K562 (cell line): ENCODE data around the gene CCDC9. TPM values are rescaled to one million over a fixed set of nuclear protein-coding genes. Genes with fewer than 3 reads are reported as not detected.

Experiments used
- ATAC-seq: fragments of 200-7000 bp; cut with Tn5 transposase; 3 replicates; pipeline ENCODE4 v1.9.1; 2020; ENCODE audit warnings: moderate library complexity
- BruUV-seq: library from RNA; stranded (reverse); fragments of 400-500 nt; replicated peaks from 2 replicates; lab custom pipeline; 2021; lab: Mats Ljungman, UMichigan
- CTCF ChIA-PET: fragments of 300-600 bp; formaldehyde crosslinking; extraction: SDS; loops from one replicate; lab custom pipeline; 2021; ENCODE audit warnings: low intra/inter-chr PET ratio; lab: Yijun Ruan, JAX
- POLR2A ChIA-PET: fragments of 300-600, 350-650 bp; sonication (Branson Sonifier 250); formaldehyde crosslinking; extraction: SDS; loops from one replicate; lab custom pipeline; 2021; ENCODE audit warnings: antibody characterized with exemption, inconsistent platforms; lab: Yijun Ruan, JAX
- DNase-seq, 4 experiments: peaks; one replicate each; pipeline versions ENCODE4 v3.0.0 to v3.0.0-alpha.2; 2011 to 2018; ENCODE audit warnings: low spot score in 3 of 4, mixed read lengths in 3 of 4; ENCODE audit errors: extremely low read depth in 1 of 4
- FAIRE-seq: peaks from 2 replicates; lab custom pipeline; 2011; peaks lifted over from hg19 to GRCh38; lab: Jason Lieb, UNC
- H2AFZ ChIP-seq: 2 replicates; pipeline ENCODE4 v1.6.0; 2011; ENCODE audit warnings: low read depth, low read length, control low read depth, inconsistent platforms
- H3K27ac ChIP-seq: fragments of 200-600 bp; 3 replicates; pipeline ENCODE4 v1.8.0; 2011; ENCODE audit warnings: low read depth, mild to moderate bottlenecking, control low read depth, inconsistent platforms, low read length, moderate library complexity, mixed read lengths; ENCODE audit errors: extremely low read depth
- H3K27me3 ChIP-seq, 2 experiments: fragments of 300-600 bp in 1 of 2; 2 replicates in 1 of 2; 3 replicates in 1 of 2; pipeline versions ENCODE4 v1.6.0 to v1.8.0; 2011; ENCODE audit warnings: inconsistent platforms in 2 of 2, low read length in 2 of 2, mild to moderate bottlenecking in 1 of 2, mixed read lengths in 1 of 2, moderate library complexity in 1 of 2; ENCODE audit not compliant: control insufficient read depth in 2 of 2, insufficient read depth in 2 of 2
- H3K36me3 ChIP-seq: fragments of 300-600 bp; 3 replicates; pipeline ENCODE4 v1.8.0; 2011; ENCODE audit warnings: mild to moderate bottlenecking, low read length, inconsistent platforms; ENCODE audit not compliant: control insufficient read depth, insufficient read depth
- H3K4me1 ChIP-seq, 2 experiments: fragments of 200-600 bp in 1 of 2; replicated peaks in 1 of 2; 2 replicates in 1 of 2; 3 replicates in 1 of 2; pipeline versions ENCODE4 v1.5.1 to v1.8.0; 2011; ENCODE audit warnings: inconsistent platforms in 2 of 2, low read length in 2 of 2, mild to moderate bottlenecking in 1 of 2, mixed read lengths in 1 of 2, moderate library complexity in 1 of 2; ENCODE audit not compliant: control insufficient read depth in 2 of 2, insufficient read depth in 2 of 2
- H3K4me2 ChIP-seq: 2 replicates; pipeline ENCODE4 v1.6.1; 2011; ENCODE audit warnings: low read length, control low read depth, inconsistent platforms, mixed read lengths; ENCODE audit not compliant: insufficient read depth
- H3K4me3 ChIP-seq: fragments of 200-600 bp; sonication (generic), shearing (Covaris generic); 2 replicates; pipeline ENCODE4 v1.5.1; 2016; ENCODE audit warnings: control low read depth, inconsistent platforms
- H3K79me2 ChIP-seq: fragments of 200-600 bp; 3 replicates; pipeline ENCODE4 v1.8.0; 2011; ENCODE audit warnings: low read length, inconsistent platforms; ENCODE audit not compliant: control insufficient read depth, insufficient read depth
- H3K9ac ChIP-seq, 2 experiments: 2 replicates each; pipeline versions ENCODE4 v1.6.0 to v1.6.1; 2011; ENCODE audit warnings: low read depth in 2 of 2, low read length in 2 of 2, control low read depth in 1 of 2, inconsistent platforms in 1 of 2, mild to moderate bottlenecking in 1 of 2, mixed read lengths in 1 of 2; ENCODE audit not compliant: insufficient read depth in 1 of 2
- H3K9me1 ChIP-seq: one replicate; pipeline ENCODE4 v1.6.0; 2011; ENCODE audit warnings: inconsistent platforms, mild to moderate bottlenecking, low read length, moderate library complexity; ENCODE audit not compliant: control insufficient read depth, insufficient read depth
- H3K9me3 ChIP-seq: replicated peaks from 2 replicates; pipeline ENCODE4 v1.5.1; 2011; ENCODE audit warnings: low read depth, low read length, inconsistent platforms; ENCODE audit not compliant: control insufficient read depth, insufficient read depth
- H4K20me1 ChIP-seq: replicated peaks from 2 replicates; pipeline ENCODE4 v1.6.1; 2011; ENCODE audit warnings: low read length, inconsistent platforms, mixed read lengths; ENCODE audit not compliant: control insufficient read depth, insufficient read depth
- DDX20 ChIP-seq: fragments of 450-650 bp; IDR thresholded peaks from 2 replicates; pipeline ENCODE4 v1.6.1; 2016; ENCODE audit warnings: missing genetic modification characterization, low read depth, mild to moderate bottlenecking, missing compliant biosample characterization, moderate library complexity
- ERF ChIP-seq: fragments of 450-650 bp; formaldehyde crosslinking; IDR thresholded peaks from 2 replicates; pipeline ENCODE4 v1.4.0; 2020; ENCODE audit warnings: mild to moderate bottlenecking, mixed read lengths
- HDAC3 ChIP-seq: fragments of 450-650 bp; IDR thresholded peaks from 2 replicates; pipeline ENCODE4 v1.6.1; 2018; ENCODE audit warnings: borderline replicate concordance, mild to moderate bottlenecking, moderate library complexity; ENCODE audit not compliant: partially characterized antibody
- HMG20B ChIP-seq: fragments of 250-450 bp; sonication (Bioruptor Pico); IDR thresholded peaks from 2 replicates; pipeline ENCODE4 v1.5.0; 2021; ENCODE audit warnings: mild to moderate bottlenecking
- ILF3 ChIP-seq: fragments of 450-650 bp; IDR thresholded peaks from 2 replicates; pipeline ENCODE4 v1.6.1; 2018; ENCODE audit warnings: antibody characterized with exemption, mild to moderate bottlenecking, moderate library complexity, borderline replicate concordance
- MIER1 ChIP-seq: fragments of 450-650 bp; IDR thresholded peaks from 2 replicates; pipeline ENCODE4 v1.6.1; 2016; ENCODE audit warnings: antibody characterized with exemption, mild to moderate bottlenecking, low read depth
- MTA2 ChIP-seq: fragments of 450-650 bp; IDR thresholded peaks from 2 replicates; pipeline ENCODE4 v1.6.1; 2016; ENCODE audit warnings: low read depth
- POLR2A ChIP-seq: fragments of 450-650 bp; conservative IDR thresholded peaks from 2 replicates; pipeline ENCODE4 v1.6.1; 2016
- RBM22 ChIP-seq: fragments of 200-400 bp; formaldehyde crosslinking; IDR thresholded peaks from 2 replicates; pipeline ENCODE4 v1.6.1; 2018; ENCODE audit warnings: low read length, low read depth; ENCODE audit not compliant: poor library complexity, severe bottlenecking
- STAG1 ChIP-seq: sonication (generic); formaldehyde crosslinking; IDR thresholded peaks from 2 replicates; pipeline ENCODE4 v1.5.0; 2020; ENCODE audit warnings: missing genetic modification reagents, borderline replicate concordance
- ZBED1 ChIP-seq: IDR thresholded peaks from 2 replicates; pipeline ENCODE4 v1.6.1; 2014
- ZHX1 ChIP-seq: fragments of 150-350 bp; conservative IDR thresholded peaks from 2 replicates; pipeline ENCODE4 v1.6.1; 2014; ENCODE audit warnings: low read length
- ZNF165 ChIP-seq: fragments of 250-450 bp; sonication (Bioruptor Pico); IDR thresholded peaks from 2 replicates; pipeline ENCODE4 v1.4.0; 2020; ENCODE audit warnings: borderline replicate concordance
- ZNF232 ChIP-seq: sonication (generic); formaldehyde crosslinking; IDR thresholded peaks from 2 replicates; pipeline ENCODE4 v1.8.0; 2022; ENCODE audit warnings: mild to moderate bottlenecking, missing genetic modification reagents
- ZNF384 ChIP-seq: IDR thresholded peaks from 2 replicates; pipeline ENCODE4 v1.6.1; 2012; ENCODE audit warnings: low read depth, low read length, improper control_type of control experiment
- ZNF41 ChIP-seq: fragments of 250-450 bp; sonication (Bioruptor Pico); conservative IDR thresholded peaks from 2 replicates; pipeline ENCODE4 v1.4.0; 2020; ENCODE audit warnings: mild to moderate bottlenecking
- ZNF668 ChIP-seq: fragments of 250-450 bp; sonication (Bioruptor Pico); IDR thresholded peaks from 2 replicates; pipeline ENCODE4 v1.8.0; 2022; ENCODE audit warnings: mild to moderate bottlenecking, inconsistent platforms
- WGBS: fragments of 100-300 bp; shearing (Covaris generic); methylation state at CpG from one replicate; pipeline ENCODE4 v1.1.6; 2016; ENCODE audit warnings: low coverage, mixed read lengths; ENCODE audit not compliant: insufficient coverage; ENCODE audit errors: missing lambda C conversion rate; 5-methylcytosine and 5-hydroxymethylcytosine counted together
- in situ Hi-C: fragments of 300-500 bp; cut with MboI; formaldehyde crosslinking; loops from 4 replicates; pipeline ENCODE4 v1.15.0; 2018; ENCODE audit warnings: inconsistent platforms, mixed read lengths
- intact Hi-C: fragments of 100-400 bp; cut with micrococcal nuclease; formaldehyde crosslinking; loops from 2 replicates; pipeline ENCODE4 v1.14.2; 2022
- polyA plus RNA-seq, 8 experiments: library from polyadenylated mRNA; depleted of rRNA in 4 of 8; stranded (reverse) in 5 of 8; unstranded in 3 of 8; fragments of >200 nt; fragmentation: Nextera tagmentation in 2 of 8; fragmentation: Illumina TruSeq in 1 of 8; extraction: Ambion mirVana in 2 of 8; extraction: Trizol in 1 of 8; gene quantifications; 2 replicates each; pipeline versions ENCODE4 v1.2.1 to v1.2.3, GENCODE V29; 2011 to 2014; ENCODE audit warnings: inconsistent platforms in 1 of 8, missing spikeins in 1 of 8
- total RNA-seq, 7 experiments: library from RNA; depleted of rRNA in 6 of 7; stranded (reverse); fragments of >200 nt in 6 of 7; fragmentation: Illumina TruSeq in 2 of 7; extraction: Trizol in 2 of 7; gene quantifications; 2 replicates each; pipeline versions ENCODE4 v1.2.1 to v1.2.3, GENCODE V29; 2011 to 2021; ENCODE audit warnings: low replicate concordance in 1 of 7
- TF ChIP-seq, protein P1 (sequence below): fragments of 450-650 bp; IDR thresholded peaks from 2 replicates; pipeline ENCODE4 v1.6.1; 2017; ENCODE audit warnings: mild to moderate bottlenecking, moderate library complexity

The CCDC9 gene
- total and polyA plus RNA-seq, 9 of the 15 experiments (the other 6 are each of a cell fraction or from before 2014, with no cell fraction given) = 0.23 to 38.6 (median 8.4) TPM

GRCh38 chr19:47272448-47273312 is 16.4 kb downstream of the CCDC9 start:
- ChIA-PET POLR2A (interaction anchor here (0.7 to 2.1 kb wide), 6 partner anchors 11 to 262 kb away, joined by 3 to 18 read pairs (median 5); partner anchors contain the start of gene CCDC9), CTCF (interaction anchor here (1.0 kb wide), 1 partner anchor 23 kb away, joined by 3 read pairs; no protein-coding TSS in a partner anchor)
- ATAC-seq (peak; percentile 50), FAIRE-seq (no peak), DNase-seq (peak in 3 of 4 experiments; percentile 59 to 84 (median 82))
- BruUV-seq = TSS peak; percentile 89
- H3K4me2 ChIP-seq = peak overlapping the region; percentile 83
- peaks cover 27 to 59% of the 10 kb centered on the region in 2 experiments for H3K4me1 ChIP-seq
- peaks cover 20% of the 10 kb centered on the region for H3K79me2 ChIP-seq
- whole genome bisulfite sequencing = 14% methylated on average over 38 of the region's 42 CpGs
- intact Hi-C loops = no loop called here
- no peaks in the 10 kb centered on the region for H4K20me1 ChIP-seq
- peak overlapping the region; percentile 86 to 97 for H3K9ac ChIP-seq
- no peaks in the 10 kb centered on the region for H3K9me3 ChIP-seq
- peak overlapping the region; percentile 74 for H3K4me3 ChIP-seq
- no peaks in the 10 kb centered on the region for H3K9me1 ChIP-seq
- peak overlapping the region; percentile 95 for H3K27ac ChIP-seq
- no peaks in the 10 kb centered on the region for H3K27me3 ChIP-seq
- H2AFZ ChIP-seq = peak overlapping the region; percentile 64
- in situ Hi-C loops = no loop called here
- H3K36me3 ChIP-seq = peaks cover 29% of the 10 kb centered on the region; the same call in 1 of the 3 replicates
- TF ChIP-seq ZHX1 = no peak
- TF ChIP-seq ZBED1 = no peak
- TF ChIP-seq STAG1 (CRISPR knock-in tag) = no peak
- TF ChIP-seq RBM22 = no peak
- no peak for TF ChIP-seq MTA2
- TF ChIP-seq DDX20 (tag) = no peak
- TF ChIP-seq HDAC3 = no peak
- TF ChIP-seq MIER1 = no peak
- TF ChIP-seq ZNF232 = no peak
- 0 out of 2 replicates have a peak, but pooled peaks have one; percentile 59 for TF ChIP-seq ERF (CRISPR knock-in tag)
- TF ChIP-seq HMG20B (CRISPR knock-in tag) = no peak
- TF ChIP-seq ZNF165 (CRISPR knock-in tag) = no peak
- no peak for TF ChIP-seq ILF3
- no peak for TF ChIP-seq ZNF384
- no peak for TF ChIP-seq ZNF41 (CRISPR knock-in tag)
- TF ChIP-seq, protein P1, sequence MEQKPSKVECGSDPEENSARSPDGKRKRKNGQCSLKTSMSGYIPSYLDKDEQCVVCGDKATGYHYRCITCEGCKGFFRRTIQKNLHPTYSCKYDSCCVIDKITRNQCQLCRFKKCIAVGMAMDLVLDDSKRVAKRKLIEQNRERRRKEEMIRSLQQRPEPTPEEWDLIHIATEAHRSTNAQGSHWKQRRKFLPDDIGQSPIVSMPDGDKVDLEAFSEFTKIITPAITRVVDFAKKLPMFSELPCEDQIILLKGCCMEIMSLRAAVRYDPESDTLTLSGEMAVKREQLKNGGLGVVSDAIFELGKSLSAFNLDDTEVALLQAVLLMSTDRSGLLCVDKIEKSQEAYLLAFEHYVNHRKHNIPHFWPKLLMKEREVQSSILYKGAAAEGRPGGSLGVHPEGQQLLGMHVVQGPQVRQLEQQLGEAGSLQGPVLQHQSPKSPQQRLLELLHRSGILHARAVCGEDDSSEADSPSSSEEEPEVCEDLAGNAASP = no peak
- 0 out of 2 replicates have a peak, but pooled peaks have one; percentile 7 for TF ChIP-seq POLR2A
- no peak for TF ChIP-seq ZNF668 (CRISPR knock-in tag)
